NB4 (cell line): ENCODE results near the gene TVP23B.
"Not testable (repeated sequence)": the region's sequence is repeated elsewhere in the genome, so short reads cannot be mapped to it uniquely, and the experiment has no call there.

Experiments used
- CTCF ChIP-seq: IDR thresholded peaks from one replicate; pipeline ENCODE4 v1.5.1; 2012; ENCODE audit warnings: low read depth, low read length
- MYC ChIP-seq: IDR thresholded peaks from 2 replicates; pipeline ENCODE4 v1.6.1; 2011; ENCODE audit warnings: low read depth, low read length
- POLR2A ChIP-seq: IDR thresholded peaks from 2 replicates; pipeline ENCODE4 v1.6.1; 2011; ENCODE audit warnings: mild to moderate bottlenecking; ENCODE audit not compliant: insufficient read length; ENCODE audit errors: extremely low read depth
- TF ChIP-seq, protein P1 (sequence below): IDR thresholded peaks from 2 replicates; pipeline ENCODE4 v1.6.1; 2011; ENCODE audit warnings: low read depth, low read length

GRCh38 chr17:18743699-18744421, 37.1 kb upstream of the TVP23B start, which contains the start of gene FBXW10:
- TF ChIP-seq CTCF, POLR2A, MYC: not testable (repeated sequence)
- TF ChIP-seq, protein P1, sequence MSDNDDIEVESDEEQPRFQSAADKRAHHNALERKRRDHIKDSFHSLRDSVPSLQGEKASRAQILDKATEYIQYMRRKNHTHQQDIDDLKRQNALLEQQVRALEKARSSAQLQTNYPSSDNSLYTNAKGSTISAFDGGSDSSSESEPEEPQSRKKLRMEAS: not testable (repeated sequence)
